Testis (tissue), 3 donors: Measurements from ENCODE around the gene SDK2. TPM values are rescaled to one million over a fixed set of nuclear protein-coding genes. Genes with fewer than 3 reads are reported as not detected.

Experiments used
- DNase-seq: peaks from one replicate; pipeline ENCODE4 v3.0.0-alpha.2; 2019
- H3K27ac ChIP-seq, 2 donors: fragments of 200-600 bp; sonication (generic); one replicate each; pipeline ENCODE4 v1.5.1; 2019
- H3K27me3 ChIP-seq: fragments of 200-600 bp; sonication (generic); one replicate; pipeline ENCODE4 v1.5.1; 2019
- H3K36me3 ChIP-seq: fragments of 200-600 bp; sonication (generic); one replicate; pipeline ENCODE4 v1.5.1; 2017; ENCODE audit warnings: low read depth; ENCODE audit errors: missing control alignments
- H3K4me1 ChIP-seq: fragments of 200-600 bp; sonication (generic); one replicate; pipeline ENCODE4 v1.5.1; 2019
- H3K4me3 ChIP-seq, 2 donors: fragments of 200-600 bp; sonication (generic); one replicate each; pipeline ENCODE4 v1.5.1; 2017 to 2019
- H3K9me3 ChIP-seq: fragments of 200-600 bp; sonication (generic); one replicate; pipeline ENCODE4 v1.5.1; 2017
- POLR2A ChIP-seq: fragments of 450-650 bp; IDR thresholded peaks from one replicate; pipeline ENCODE4 v1.6.1; 2017; ENCODE audit warnings: antibody characterized with exemption, mild to moderate bottlenecking, moderate library complexity
- WGBS, 2 donors: methylation state at CpG; one replicate each; pipeline ENCODE4 v1.1.5; 2018; 5-methylcytosine and 5-hydroxymethylcytosine counted together
- intact Hi-C: fragments of 100-400 bp; cut with DNase I; formaldehyde crosslinking; loops from one replicate; pipeline ENCODE4 v1.15.1; 2023; ENCODE audit warnings: low total_unique reads
- polyA plus RNA-seq: library from polyadenylated mRNA; stranded (reverse); fragments of 350-450 nt; fragmentation: Illumina TruSeq; extraction: RNeasy Lipid Tissue Mini Kit (QIAGEN cat#74804); gene quantifications from one replicate; pipeline ENCODE4 v1.2.3, GENCODE V29; 2014; ENCODE audit warnings: low read depth, low replicate concordance; ENCODE audit not compliant: insufficient read depth
- total RNA-seq, 2 donors: library from RNA; depleted of rRNA; stranded (reverse); fragments of >200 nt; gene quantifications; one replicate each; pipeline ENCODE4 v1.2.3, GENCODE V29; 2016
- TF ChIP-seq, protein P1 (sequence below), 3 experiments: fragments of 450-650 bp in 2 of 3; fragments of 200-600 bp in 1 of 3; sonication (generic) in 1 of 3; IDR thresholded peaks; one replicate each; pipeline ENCODE4 v1.5.1; 2016 to 2019; ENCODE audit warnings: antibody characterized with exemption in 3 of 3, mild to moderate bottlenecking in 2 of 3, moderate library complexity in 1 of 3

Gene SDK2
- total and polyA plus RNA-seq, 3 donors from 2014 or later: 36.9 to 63.4 (median 55.4) TPM

DNA sequence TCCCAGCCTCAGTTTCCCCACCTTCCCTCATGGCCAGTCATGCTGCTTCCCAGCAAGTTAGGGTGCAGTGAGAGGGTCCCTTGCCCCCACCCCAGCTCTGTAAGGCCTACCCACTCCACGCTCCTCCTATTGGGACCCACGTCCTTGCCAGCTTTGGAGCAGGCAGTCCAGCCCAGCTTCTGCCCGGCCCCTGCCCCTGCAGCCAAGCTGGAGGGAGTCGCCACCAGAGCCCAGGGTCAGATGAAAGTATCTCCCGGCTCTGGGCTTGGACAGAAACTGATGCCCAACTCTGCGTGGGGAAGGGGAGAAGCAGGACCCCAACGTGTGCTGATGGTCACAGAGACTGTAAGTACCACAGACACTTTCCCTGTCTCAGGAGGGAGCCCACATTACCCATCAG, 32.6 kb downstream of the SDK2 start:
- Histone ChIP-seq H3K27ac (no peak overlapping the region), H3K36me3 (no peaks in the 10 kb centered on the region), H3K4me3 (no peak overlapping the region), H3K27me3 (no peaks in the 10 kb centered on the region), H3K9me3 (no peaks in the 10 kb centered on the region), H3K4me1 (no peaks in the 10 kb centered on the region)
- TF ChIP-seq POLR2A: no peak
- TF ChIP-seq, protein P1, sequence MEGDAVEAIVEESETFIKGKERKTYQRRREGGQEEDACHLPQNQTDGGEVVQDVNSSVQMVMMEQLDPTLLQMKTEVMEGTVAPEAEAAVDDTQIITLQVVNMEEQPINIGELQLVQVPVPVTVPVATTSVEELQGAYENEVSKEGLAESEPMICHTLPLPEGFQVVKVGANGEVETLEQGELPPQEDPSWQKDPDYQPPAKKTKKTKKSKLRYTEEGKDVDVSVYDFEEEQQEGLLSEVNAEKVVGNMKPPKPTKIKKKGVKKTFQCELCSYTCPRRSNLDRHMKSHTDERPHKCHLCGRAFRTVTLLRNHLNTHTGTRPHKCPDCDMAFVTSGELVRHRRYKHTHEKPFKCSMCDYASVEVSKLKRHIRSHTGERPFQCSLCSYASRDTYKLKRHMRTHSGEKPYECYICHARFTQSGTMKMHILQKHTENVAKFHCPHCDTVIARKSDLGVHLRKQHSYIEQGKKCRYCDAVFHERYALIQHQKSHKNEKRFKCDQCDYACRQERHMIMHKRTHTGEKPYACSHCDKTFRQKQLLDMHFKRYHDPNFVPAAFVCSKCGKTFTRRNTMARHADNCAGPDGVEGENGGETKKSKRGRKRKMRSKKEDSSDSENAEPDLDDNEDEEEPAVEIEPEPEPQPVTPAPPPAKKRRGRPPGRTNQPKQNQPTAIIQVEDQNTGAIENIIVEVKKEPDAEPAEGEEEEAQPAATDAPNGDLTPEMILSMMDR (IDR thresholded peaks at IDR 0.05): no peak
- intact Hi-C loops: no loop called here
- DNase-seq: no peak
- WGBS, 2 donors: 70 to 72% methylated on average over 5 to 7 of the region's 7 CpGs

DNA sequence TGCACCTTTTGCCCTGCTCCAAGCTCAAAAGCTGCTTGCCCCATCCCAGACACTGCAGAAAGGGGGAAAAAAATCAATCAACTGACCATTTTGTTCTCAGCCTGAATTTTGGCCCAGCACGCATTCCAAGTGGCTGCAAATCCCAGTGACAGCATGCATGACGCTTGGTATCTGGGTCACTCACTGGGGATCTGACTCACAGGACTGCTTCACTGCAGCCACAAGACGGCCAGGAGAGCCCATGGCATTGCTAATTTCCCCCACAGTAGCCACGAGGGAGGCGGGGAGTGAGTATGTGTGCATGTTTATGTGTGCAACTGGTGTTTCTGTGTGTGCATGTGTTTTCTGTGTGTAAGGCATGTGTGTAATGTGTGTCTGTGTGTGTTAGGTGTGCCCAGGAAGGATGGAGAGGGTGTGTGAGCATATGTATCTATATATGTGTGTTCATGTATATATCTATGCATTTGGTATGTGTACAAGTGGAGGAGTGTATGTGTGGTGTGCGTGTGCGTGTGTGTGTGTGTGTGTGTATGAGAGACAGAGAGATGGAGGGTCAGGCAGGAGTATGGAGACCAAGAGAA, 33.8 kb downstream of the SDK2 start:
- DNase-seq: no peak
- no peaks in the 10 kb centered on the region for H3K4me1 ChIP-seq
- no peak for TF ChIP-seq POLR2A
- TF ChIP-seq, protein P1 (IDR thresholded peaks at IDR 0.05): no peak
- H3K4me3 ChIP-seq: no peak overlapping the region
- H3K9me3 ChIP-seq: no peaks in the 10 kb centered on the region
- no peaks in the 10 kb centered on the region for H3K36me3 ChIP-seq
- 84 to 93% methylated on average over 7 of the region's 7 CpGs for WGBS, 2 donors
- H3K27me3 ChIP-seq: no peaks in the 10 kb centered on the region
- intact Hi-C loops: no loop called here
- no peak overlapping the region for H3K27ac ChIP-seq

DNA sequence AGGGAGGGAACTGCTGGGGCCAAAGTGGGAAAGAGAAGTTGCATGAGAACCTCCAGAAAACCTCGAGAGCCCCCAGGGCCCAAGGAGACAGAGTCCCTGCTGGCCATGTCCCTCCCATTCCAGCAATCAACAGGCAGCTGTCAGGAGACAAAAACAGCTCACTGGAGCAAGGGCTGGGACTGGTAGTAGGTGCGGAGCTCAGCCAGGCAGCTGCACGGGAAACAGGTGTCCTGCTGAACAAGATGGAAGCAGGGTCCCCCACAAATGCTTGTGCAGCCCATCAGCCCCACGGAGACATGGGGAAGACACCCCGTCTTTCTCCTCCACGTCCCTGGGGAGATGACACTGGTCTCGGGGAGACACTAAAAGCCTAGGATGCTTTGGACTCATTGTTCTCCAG, 34.5 kb downstream of the SDK2 start:
- no peak overlapping the region for H3K4me3 ChIP-seq
- intact Hi-C loops: no loop called here
- no peaks in the 10 kb centered on the region for H3K27me3 ChIP-seq
- no peak for DNase-seq
- H3K9me3 ChIP-seq: no peaks in the 10 kb centered on the region
- no peak overlapping the region for H3K27ac ChIP-seq
- no peaks in the 10 kb centered on the region for H3K36me3 ChIP-seq
- no peaks in the 10 kb centered on the region for H3K4me1 ChIP-seq
- 80 to 97% methylated on average over 6 to 7 of the region's 7 CpGs for WGBS, 2 donors
- TF ChIP-seq, protein P1 (IDR thresholded peaks at IDR 0.05): no peak
- no peak for TF ChIP-seq POLR2A

DNA sequence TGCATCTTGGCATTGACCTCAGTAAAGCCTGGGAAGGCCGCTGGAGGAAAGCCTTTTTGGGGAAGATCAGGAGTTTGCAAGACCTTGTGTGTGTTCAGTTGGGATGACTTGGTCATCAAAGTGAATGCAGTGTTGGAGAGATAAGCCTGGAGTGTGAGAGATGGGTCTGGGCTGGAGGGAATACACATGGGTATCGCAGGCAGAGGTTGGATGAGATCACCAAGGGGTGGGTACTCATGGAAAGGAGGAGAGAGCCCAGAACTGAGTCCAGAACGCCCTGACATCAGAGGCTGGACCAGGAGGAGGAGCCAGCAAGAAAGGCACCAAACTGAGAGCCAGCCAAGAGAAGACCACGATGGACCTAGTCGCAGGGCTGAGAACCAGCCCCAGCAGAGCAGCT, 35.2 kb downstream of the SDK2 start:
- Histone ChIP-seq H3K4me3 (no peak overlapping the region), H3K27me3 (no peaks in the 10 kb centered on the region), H3K36me3 (no peaks in the 10 kb centered on the region), H3K9me3 (no peaks in the 10 kb centered on the region), H3K27ac (no peak overlapping the region), H3K4me1 (no peaks in the 10 kb centered on the region)
- TF ChIP-seq, protein P1 (IDR thresholded peaks at IDR 0.05): no peak
- TF ChIP-seq POLR2A: no peak
- intact Hi-C loops: no loop called here
- 86 to 87% methylated on average over 5 of the region's 5 CpGs for WGBS, 2 donors
- no peak for DNase-seq

DNA sequence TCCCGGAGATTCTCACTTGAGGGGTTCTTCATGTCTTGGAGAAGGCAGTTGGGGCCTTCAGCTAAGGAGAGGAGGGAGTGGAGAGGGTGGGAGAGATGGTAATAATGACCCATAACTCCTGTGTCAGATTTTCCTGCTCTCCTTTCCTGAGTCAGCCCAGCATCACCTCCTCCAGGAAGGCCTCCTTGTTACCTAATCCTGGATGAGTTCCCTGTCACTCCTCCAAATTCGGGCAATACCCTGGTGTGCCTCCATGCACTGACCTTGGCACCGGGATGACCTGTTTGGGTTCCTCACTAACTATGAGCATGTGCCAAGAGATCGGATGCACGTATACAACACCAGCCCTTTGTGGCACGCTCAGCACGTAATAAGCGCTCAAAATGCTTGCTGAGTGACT, 38.8 kb downstream of the SDK2 start:
- no peak for DNase-seq
- intact Hi-C loops: no loop called here
- H3K9me3 ChIP-seq: no peaks in the 10 kb centered on the region
- no peak overlapping the region for H3K4me3 ChIP-seq
- 87 to 93% methylated on average over 8 of the region's 8 CpGs for WGBS, 2 donors
- no peaks in the 10 kb centered on the region for H3K4me1 ChIP-seq
- H3K27ac ChIP-seq: no peak overlapping the region
- H3K36me3 ChIP-seq: no peaks in the 10 kb centered on the region
- H3K27me3 ChIP-seq: no peaks in the 10 kb centered on the region
- no peak for TF ChIP-seq POLR2A
- TF ChIP-seq, protein P1 (IDR thresholded peaks at IDR 0.05): no peak
